ENCODE measurements around the gene SGMS1. TPM values are rescaled to one million over a fixed set of nuclear protein-coding genes. Genes with fewer than 3 reads are reported as not detected.

The SGMS1 gene
- total and polyA plus RNA-seq, 2 donors (not counting 3 experiments of a cell fraction or from before 2014, with no cell fraction given), result 9.7 to 23.7 TPM

DNA sequence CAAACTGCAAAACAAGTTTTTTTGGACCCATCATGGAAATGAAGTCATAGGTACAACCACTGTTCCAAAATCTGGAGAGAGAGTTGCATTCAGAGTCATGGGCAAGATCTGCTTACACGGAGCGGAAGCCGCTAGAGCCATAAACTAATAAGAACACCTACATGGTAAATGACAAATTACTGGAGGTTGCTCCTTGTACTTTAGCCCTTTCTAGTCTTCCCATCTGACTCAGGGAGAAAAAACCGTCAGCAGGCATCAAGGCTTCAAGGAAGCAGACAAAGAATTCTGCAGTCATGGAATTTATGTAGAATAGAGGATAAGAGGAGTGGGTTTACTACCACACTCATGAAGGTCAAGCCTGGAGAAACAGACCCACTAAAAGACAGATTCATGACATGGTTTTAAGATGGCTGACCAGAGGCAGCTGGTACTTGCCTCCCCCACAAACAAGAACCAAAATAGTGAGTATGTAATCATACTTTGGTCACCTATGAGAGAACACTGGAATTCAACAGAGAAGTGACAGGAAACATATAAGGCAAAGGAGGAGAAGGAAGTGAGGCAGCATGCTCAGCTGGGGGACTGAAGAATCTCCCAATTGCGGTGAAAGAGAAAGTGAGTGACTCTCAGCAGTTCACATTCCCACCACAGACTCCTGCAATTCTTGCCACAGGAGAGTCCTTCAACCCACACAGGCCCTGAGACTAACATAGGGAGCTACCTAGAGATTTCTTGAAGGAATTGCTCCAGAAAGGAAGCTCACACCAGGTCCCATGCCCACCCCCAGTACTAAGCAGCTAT, 330.0 kb downstream of the SGMS1 start:
- Histone ChIP-seq H3K9me1 (replicated peaks; ENCODE audit: control insufficient read depth, extremely low read depth, insufficient read depth, low read length) (no peaks in the 10 kb centered on the region), H3K27me3 (ENCODE audit: control insufficient read depth in 2 of 2, insufficient read depth in 2 of 2, low read length in 2 of 2) (peaks cover 0 to 5% of the 10 kb centered on the region in 2 experiments), H4K20me1 (replicated peaks; ENCODE audit: control insufficient read depth, extremely low read depth, insufficient read depth, low read length) (no peaks in the 10 kb centered on the region), H3K4me3 (replicated peaks in 1 of 3; ENCODE audit: insufficient read depth in 1 of 3, low read depth in 1 of 3, low read length in 3 of 3) (no peak overlapping the region), H3K9me3 (replicated peaks; ENCODE audit: control insufficient read depth, insufficient read depth, low read length) (no peaks in the 10 kb centered on the region), H3K4me1 (ENCODE audit: control insufficient read depth, extremely low read depth, insufficient read depth, low read length) (no peaks in the 10 kb centered on the region), H2AFZ (ENCODE audit: low read depth, low read length) (no peak overlapping the region), H3K27ac (ENCODE audit: insufficient read depth, low read depth, low read length) (no peak overlapping the region), H3K4me2 (ENCODE audit: insufficient read depth, low read length) (no peak overlapping the region), H3K9ac (replicated peaks; ENCODE audit: extremely low read depth, insufficient read depth, low read length) (no peak overlapping the region), H3K79me2 (ENCODE audit: control insufficient read depth, insufficient read depth, low read length) (no peaks in the 10 kb centered on the region), H3K36me3 (ENCODE audit: control insufficient read depth in 2 of 2, extremely low read depth in 1 of 2, insufficient read depth in 2 of 2, low read length in 2 of 2) (no peaks in the 10 kb centered on the region)
- FAIRE-seq, result no peak
- dilution Hi-C loops (cut with MboI; ENCODE audit: extremely low pct_ligation_motif_present, low sequenced_read_pairs), result no loop called here
- no peak for TF ChIP-seq MYC (IDR thresholded peaks at IDR 0.05; ENCODE audit: low read depth, low read length)
- TF ChIP-seq POLR2A (IDR thresholded peaks at IDR 0.05; ENCODE audit: low read depth, low read length), result no peak
- no peak for TF ChIP-seq EZH2 (IDR thresholded peaks at IDR 0.05; ENCODE audit: borderline replicate concordance, low read depth, low read length, severe bottlenecking)
- TF ChIP-seq JUN (IDR thresholded peaks at IDR 0.05; ENCODE audit: borderline replicate concordance, insufficient read depth, insufficient read length, low read depth), result no peak
- TF ChIP-seq GATA2 (IDR thresholded peaks at IDR 0.05; ENCODE audit: insufficient read depth, insufficient read length, low read depth, low read length), result no peak
- TF ChIP-seq, protein P1, sequence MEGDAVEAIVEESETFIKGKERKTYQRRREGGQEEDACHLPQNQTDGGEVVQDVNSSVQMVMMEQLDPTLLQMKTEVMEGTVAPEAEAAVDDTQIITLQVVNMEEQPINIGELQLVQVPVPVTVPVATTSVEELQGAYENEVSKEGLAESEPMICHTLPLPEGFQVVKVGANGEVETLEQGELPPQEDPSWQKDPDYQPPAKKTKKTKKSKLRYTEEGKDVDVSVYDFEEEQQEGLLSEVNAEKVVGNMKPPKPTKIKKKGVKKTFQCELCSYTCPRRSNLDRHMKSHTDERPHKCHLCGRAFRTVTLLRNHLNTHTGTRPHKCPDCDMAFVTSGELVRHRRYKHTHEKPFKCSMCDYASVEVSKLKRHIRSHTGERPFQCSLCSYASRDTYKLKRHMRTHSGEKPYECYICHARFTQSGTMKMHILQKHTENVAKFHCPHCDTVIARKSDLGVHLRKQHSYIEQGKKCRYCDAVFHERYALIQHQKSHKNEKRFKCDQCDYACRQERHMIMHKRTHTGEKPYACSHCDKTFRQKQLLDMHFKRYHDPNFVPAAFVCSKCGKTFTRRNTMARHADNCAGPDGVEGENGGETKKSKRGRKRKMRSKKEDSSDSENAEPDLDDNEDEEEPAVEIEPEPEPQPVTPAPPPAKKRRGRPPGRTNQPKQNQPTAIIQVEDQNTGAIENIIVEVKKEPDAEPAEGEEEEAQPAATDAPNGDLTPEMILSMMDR (IDR thresholded peaks at IDR 0.05; ENCODE audit: extremely low read depth in 1 of 2, insufficient read depth in 1 of 2, low read depth in 1 of 2, low read length in 2 of 2), result no peak
- no peak for TF ChIP-seq FOS (IDR thresholded peaks at IDR 0.05; ENCODE audit: borderline replicate concordance, insufficient read depth, low read length)
- TF ChIP-seq POLR2AphosphoS5 (IDR thresholded peaks at IDR 0.05; ENCODE audit: insufficient read depth, low read depth, low read length), result no peak
- TF ChIP-seq, protein P2, sequence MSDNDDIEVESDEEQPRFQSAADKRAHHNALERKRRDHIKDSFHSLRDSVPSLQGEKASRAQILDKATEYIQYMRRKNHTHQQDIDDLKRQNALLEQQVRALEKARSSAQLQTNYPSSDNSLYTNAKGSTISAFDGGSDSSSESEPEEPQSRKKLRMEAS (IDR thresholded peaks at IDR 0.05; ENCODE audit: insufficient read depth, insufficient read length), result no peak
- ChIA-PET POLR2A (no interaction called here), CTCF (interaction anchor here (0.6 to 1.3 kb wide), 2 partner anchors 18 to 32 kb away, joined by 3 to 4 read pairs; no protein-coding TSS in a partner anchor)
- no TSS peak for BruUV-seq (replicated peaks)
- DNase-seq (ENCODE audit: low read depth, low spot score), result no peak
- intact Hi-C loops (cut with micrococcal nuclease), result no loop called here

Measured in endothelial cell of umbilical vein (primary cell).